ENCODE data around the gene PCDH8. TPM values are rescaled to one million over a fixed set of nuclear protein-coding genes. Genes with fewer than 3 reads are reported as not detected.

PCDH8 gene
- total RNA-seq, 3 donors from 2014 or later (not counting 1 experiment from before 2014, with no cell fraction given) = not detected

DNA sequence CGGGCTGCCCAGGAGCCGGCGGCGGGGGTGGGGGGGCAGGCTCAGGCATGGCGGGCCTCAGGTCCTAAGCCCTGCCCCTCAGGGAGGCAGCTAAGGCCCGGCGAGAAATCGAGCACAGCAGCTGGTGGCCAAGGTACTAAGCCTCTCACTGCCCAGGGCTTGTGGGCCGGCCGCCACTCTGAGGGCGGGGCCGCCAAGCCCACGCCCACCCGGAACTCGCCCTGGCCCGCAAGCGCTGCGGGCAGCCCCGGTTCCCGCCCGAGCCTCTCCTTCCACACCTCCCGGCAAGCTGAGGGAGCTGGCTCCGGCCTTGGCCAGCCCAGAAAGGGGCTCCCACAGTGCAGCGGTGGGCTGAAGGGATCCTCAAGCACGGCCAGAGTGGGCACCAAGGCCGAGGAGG lies 33.1 kb downstream of the PCDH8 start:
- Histone ChIP-seq H3K4me3 (ENCODE audit: low read length) (no peak overlapping the region), H3K36me3 (ENCODE audit: control insufficient read depth, insufficient read depth, low read length) (no peaks in the 10 kb centered on the region), H3K4me1 (ENCODE audit: control insufficient read depth, insufficient read depth, low read length) (no peaks in the 10 kb centered on the region), H3K9me3 (ENCODE audit: control insufficient read depth, insufficient read depth, low read length) (no peaks in the 10 kb centered on the region), H3K27me3 (ENCODE audit: control insufficient read depth, insufficient read depth, low read length) (no peaks in the 10 kb centered on the region), H3K27ac (ENCODE audit: low read length) (no peak overlapping the region)
- ATAC-seq (no peak), DNase-seq (no peak)
- Mint-ChIP-seq H3K27me3 (ENCODE audit: low read depth in 2 of 2) (peaks cover 10 to 17% of the 10 kb centered on the region in 2 donors), H3K36me3 (no peaks in the 10 kb centered on the region), H3K4me3 (no peak overlapping the region), H3K4me1 (no peaks in the 10 kb centered on the region), H3K27ac (no peak overlapping the region), H3K9me3 (no peaks in the 10 kb centered on the region)
- TF ChIP-seq, protein P1, sequence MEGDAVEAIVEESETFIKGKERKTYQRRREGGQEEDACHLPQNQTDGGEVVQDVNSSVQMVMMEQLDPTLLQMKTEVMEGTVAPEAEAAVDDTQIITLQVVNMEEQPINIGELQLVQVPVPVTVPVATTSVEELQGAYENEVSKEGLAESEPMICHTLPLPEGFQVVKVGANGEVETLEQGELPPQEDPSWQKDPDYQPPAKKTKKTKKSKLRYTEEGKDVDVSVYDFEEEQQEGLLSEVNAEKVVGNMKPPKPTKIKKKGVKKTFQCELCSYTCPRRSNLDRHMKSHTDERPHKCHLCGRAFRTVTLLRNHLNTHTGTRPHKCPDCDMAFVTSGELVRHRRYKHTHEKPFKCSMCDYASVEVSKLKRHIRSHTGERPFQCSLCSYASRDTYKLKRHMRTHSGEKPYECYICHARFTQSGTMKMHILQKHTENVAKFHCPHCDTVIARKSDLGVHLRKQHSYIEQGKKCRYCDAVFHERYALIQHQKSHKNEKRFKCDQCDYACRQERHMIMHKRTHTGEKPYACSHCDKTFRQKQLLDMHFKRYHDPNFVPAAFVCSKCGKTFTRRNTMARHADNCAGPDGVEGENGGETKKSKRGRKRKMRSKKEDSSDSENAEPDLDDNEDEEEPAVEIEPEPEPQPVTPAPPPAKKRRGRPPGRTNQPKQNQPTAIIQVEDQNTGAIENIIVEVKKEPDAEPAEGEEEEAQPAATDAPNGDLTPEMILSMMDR (IDR thresholded peaks at IDR 0.05) = no peak
- WGBS (ENCODE audit: insufficient coverage) = 96% methylated on average over 26 of the region's 26 CpGs
- intact Hi-C loops (cut with micrococcal nuclease) = no loop called here

DNA sequence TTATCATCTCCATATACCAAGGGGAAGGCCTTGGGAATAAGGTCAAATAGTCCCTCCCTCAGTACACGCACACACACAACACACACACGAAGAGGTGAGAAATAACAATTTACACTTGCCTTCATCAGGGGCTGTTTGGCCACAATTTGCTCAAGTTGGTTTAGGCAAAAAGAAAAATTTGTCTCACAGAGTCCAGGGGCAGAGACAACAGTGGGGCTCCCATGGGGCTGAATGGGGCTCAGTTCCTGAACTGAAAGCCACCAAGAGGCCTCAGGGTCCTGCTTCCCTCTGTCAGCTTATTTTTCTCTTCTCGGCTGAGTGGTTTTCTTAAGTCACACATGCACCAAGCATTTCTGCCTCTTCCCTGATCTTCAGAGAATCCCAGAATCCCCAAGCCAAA lies 35.5 kb downstream of the PCDH8 start:
- Histone ChIP-seq H3K36me3 (ENCODE audit: control insufficient read depth, insufficient read depth, low read length) (no peaks in the 10 kb centered on the region), H3K27me3 (ENCODE audit: control insufficient read depth, insufficient read depth, low read length) (no peaks in the 10 kb centered on the region), H3K4me3 (ENCODE audit: low read length) (no peak overlapping the region), H3K4me1 (ENCODE audit: control insufficient read depth, insufficient read depth, low read length) (no peaks in the 10 kb centered on the region), H3K9me3 (ENCODE audit: control insufficient read depth, insufficient read depth, low read length) (no peaks in the 10 kb centered on the region), H3K27ac (ENCODE audit: low read length) (no peak overlapping the region)
- H3K4me3 Mint-ChIP-seq = no peak overlapping the region
- no peak for ATAC-seq
- H3K36me3 Mint-ChIP-seq = no peaks in the 10 kb centered on the region
- TF ChIP-seq, protein P1 (IDR thresholded peaks at IDR 0.05) = no peak
- no peaks in the 10 kb centered on the region for H3K9me3 Mint-ChIP-seq
- no peak for DNase-seq
- no peak overlapping the region for H3K27ac Mint-ChIP-seq
- 80% methylated on average over 3 of the region's 3 CpGs for WGBS (ENCODE audit: insufficient coverage)
- peaks cover 4 to 6% of the 10 kb centered on the region in 2 donors for H3K4me1 Mint-ChIP-seq
- intact Hi-C loops (cut with micrococcal nuclease) = no loop called here
- peaks cover 3 to 10% of the 10 kb centered on the region in 2 donors for H3K27me3 Mint-ChIP-seq (ENCODE audit: low read depth in 2 of 2)

- H3K27ac Mint-ChIP-seq = no peak overlapping the region
- no peak for DNase-seq
These were observed 36.6 kb downstream of the PCDH8 start for GRCh38 chr13:52811841-52812240.

More at GRCh38 chr13:52811841-52812240, 36.6 kb downstream of the PCDH8 start:
- H3K27ac ChIP-seq (ENCODE audit: low read length) = no peak overlapping the region
- TF ChIP-seq, protein P1 (IDR thresholded peaks at IDR 0.05) = no peak
- no peaks in the 10 kb centered on the region for H3K36me3 ChIP-seq (ENCODE audit: control insufficient read depth, insufficient read depth, low read length)
- no peaks in the 10 kb centered on the region for H3K4me1 ChIP-seq (ENCODE audit: control insufficient read depth, insufficient read depth, low read length)
- ATAC-seq = no peak
- H3K36me3 Mint-ChIP-seq = no peaks in the 10 kb centered on the region
- H3K4me1 Mint-ChIP-seq = peaks cover 4 to 6% of the 10 kb centered on the region in 2 donors
- H3K4me3 ChIP-seq (ENCODE audit: low read length) = no peak overlapping the region
- no peaks in the 10 kb centered on the region for H3K27me3 ChIP-seq (ENCODE audit: control insufficient read depth, insufficient read depth, low read length)
- H3K9me3 ChIP-seq (ENCODE audit: control insufficient read depth, insufficient read depth, low read length) = no peaks in the 10 kb centered on the region
- WGBS (ENCODE audit: insufficient coverage) = 56% methylated on average over 2 of the region's 4 CpGs
- H3K27me3 Mint-ChIP-seq (ENCODE audit: low read depth in 2 of 2) = peaks cover 6 to 10% of the 10 kb centered on the region in 2 donors
- intact Hi-C loops (cut with micrococcal nuclease) = loop anchor here (2.0 kb wide), 1 partner anchor 203 kb away; no protein-coding TSS in a partner anchor
- no peak overlapping the region for H3K4me3 Mint-ChIP-seq
- H3K9me3 Mint-ChIP-seq = no peaks in the 10 kb centered on the region
